SK-N-SH (cell line): Measurements from ENCODE around the gene ADPGK. TPM values are rescaled to one million over a fixed set of nuclear protein-coding genes. Genes with fewer than 3 reads are reported as not detected.

Experiments used
- CTCF ChIA-PET: fragments of 300-600, 350-600 bp; formaldehyde crosslinking; extraction: SDS; loops from one replicate; lab custom pipeline; 2021; lab: Yijun Ruan, JAX
- POLR2A ChIA-PET: fragments of 350-600 bp; sonication (Branson Sonifier 250); formaldehyde crosslinking; extraction: SDS; loops from one replicate; lab custom pipeline; 2020; ENCODE audit warnings: antibody characterized with exemption, inconsistent platforms; lab: Yijun Ruan, JAX
- DNase-seq: peaks from one replicate; pipeline ENCODE4 v3.0.0; 2012
- H2AFZ ChIP-seq: fragments of 200-600 bp; sonication (generic); 2 replicates; pipeline ENCODE4 v1.8.1; 2016; ENCODE audit warnings: antibody characterized with exemption, mild to moderate bottlenecking, low read depth
- H3F3A ChIP-seq: fragments of 200-600 bp; sonication (generic); replicated peaks from 2 replicates; pipeline ENCODE3; 2016; ENCODE audit warnings: antibody characterized with exemption, mild to moderate bottlenecking; ENCODE audit not compliant: insufficient read depth
- H3K27ac ChIP-seq, 2 experiments: fragments of 200-500 bp in 1 of 2; fragments of 200-600 bp in 1 of 2; sonication (Bioruptor generic) in 1 of 2; sonication (generic), shearing (Covaris generic) in 1 of 2; 2 replicates each; pipeline versions ENCODE4 v1.5.1 to v1.6.1; 2014 to 2016; ENCODE audit warnings: low read depth in 2 of 2, inconsistent platforms in 1 of 2, low read length in 1 of 2, mild to moderate bottlenecking in 1 of 2, mixed read lengths in 1 of 2
- H3K27me3 ChIP-seq: fragments of 200-600 bp; sonication (generic), shearing (Covaris generic); 2 replicates; pipeline ENCODE4 v1.6.1; 2016; ENCODE audit warnings: mixed run types; ENCODE audit not compliant: insufficient read depth
- H3K36me3 ChIP-seq, 2 experiments: fragments of 200-500 bp in 1 of 2; fragments of 200-600 bp in 1 of 2; sonication (Bioruptor generic) in 1 of 2; sonication (generic) in 1 of 2; replicated peaks in 1 of 2; 2 replicates each; pipeline versions ENCODE3 to v1.5.1; 2014 to 2016; ENCODE audit warnings: low read length in 1 of 2, mild to moderate bottlenecking in 1 of 2; ENCODE audit not compliant: insufficient read depth in 2 of 2, control insufficient read depth in 1 of 2
- H3K4me1 ChIP-seq, 2 experiments: fragments of 200-500 bp in 1 of 2; fragments of 200-600 bp in 1 of 2; sonication (Bioruptor generic) in 1 of 2; sonication (generic), shearing (Covaris generic) in 1 of 2; 2 replicates each; pipeline versions ENCODE4 v1.5.1 to v1.6.1; 2014 to 2016; ENCODE audit warnings: low read depth in 1 of 2, low read length in 1 of 2, mixed run types in 1 of 2; ENCODE audit not compliant: insufficient read depth in 2 of 2, control insufficient read depth in 1 of 2
- H3K4me2 ChIP-seq: fragments of 200-600 bp; sonication (generic), shearing (Covaris generic); 2 replicates; pipeline ENCODE4 v1.6.1; 2017; ENCODE audit warnings: mixed run types
- H3K4me3 ChIP-seq, 2 experiments: fragments of 200-500 bp in 1 of 2; fragments of 200-600 bp in 1 of 2; sonication (Bioruptor generic) in 1 of 2; sonication (generic), shearing (Covaris generic) in 1 of 2; 2 replicates each; pipeline versions ENCODE4 v1.5.1 to v1.8.1; 2014 to 2016; ENCODE audit warnings: low read depth in 2 of 2, inconsistent platforms in 1 of 2, low read length in 1 of 2, mild to moderate bottlenecking in 1 of 2, mixed read lengths in 1 of 2, moderate library complexity in 1 of 2
- H3K79me2 ChIP-seq: fragments of 200-600 bp; sonication (generic); 2 replicates; pipeline ENCODE4 v1.8.1; 2017; ENCODE audit warnings: mild to moderate bottlenecking; ENCODE audit not compliant: insufficient read depth
- H3K9ac ChIP-seq: fragments of 200-600 bp; sonication (generic); 2 replicates; pipeline ENCODE4 v1.6.1; 2017; ENCODE audit warnings: mixed run types
- H3K9me2 ChIP-seq: fragments of 200-600 bp; sonication (generic); 2 replicates; pipeline ENCODE4 v1.6.1; 2017; ENCODE audit warnings: mixed run types
- H3K9me3 ChIP-seq: fragments of 200-600 bp; sonication (generic); 2 replicates; pipeline ENCODE4 v1.6.1; 2017; ENCODE audit warnings: mixed run types, mild to moderate bottlenecking, moderate library complexity
- H4K20me1 ChIP-seq: fragments of 200-600 bp; sonication (generic); 2 replicates; pipeline ENCODE4 v1.6.1; 2017; ENCODE audit warnings: mild to moderate bottlenecking, mixed run types; ENCODE audit not compliant: insufficient read depth
- EZH2phosphoT487 ChIP-seq: fragments of 200-600 bp; sonication (generic); IDR thresholded peaks from 2 replicates; pipeline ENCODE4 v1.6.1; 2017; ENCODE audit warnings: low read depth, mixed run types, mild to moderate bottlenecking, antibody characterized with exemption, moderate library complexity, borderline replicate concordance
- GABPA ChIP-seq: IDR thresholded peaks from 2 replicates; pipeline ENCODE4 v1.4.0; 2012; ENCODE audit warnings: low read depth, mild to moderate bottlenecking
- JUND ChIP-seq: IDR thresholded peaks from 2 replicates; pipeline ENCODE4 v1.4.0; 2012
- MEF2A ChIP-seq: IDR thresholded peaks from 2 replicates; pipeline ENCODE4 v1.4.0; 2012; ENCODE audit warnings: low read depth, borderline replicate concordance
- MXI1 ChIP-seq: IDR thresholded peaks from 2 replicates; pipeline ENCODE4 v1.6.1; 2012; ENCODE audit warnings: mild to moderate bottlenecking, low read depth, low read length, improper control_type of control experiment
- NRF1 ChIP-seq: IDR thresholded peaks from 2 replicates; pipeline ENCODE4 v1.6.1; 2012; ENCODE audit warnings: low read depth, mild to moderate bottlenecking, low read length
- POLR2AphosphoS5 ChIP-seq: IDR thresholded peaks from 2 replicates; pipeline ENCODE4 v1.6.1; 2012; ENCODE audit warnings: low read depth, low read length
- RAD21 ChIP-seq: IDR thresholded peaks from 2 replicates; pipeline ENCODE4 v1.6.1; 2012; ENCODE audit warnings: mild to moderate bottlenecking, low read length
- RCOR1 ChIP-seq: fragments of 150-350 bp; IDR thresholded peaks from 2 replicates; pipeline ENCODE4 v1.6.1; 2017; ENCODE audit warnings: antibody characterized with exemption, low read length
- RXRA ChIP-seq: IDR thresholded peaks from 2 replicates; pipeline ENCODE4 v1.4.0; 2012; ENCODE audit warnings: low read depth, mild to moderate bottlenecking, borderline replicate concordance
- SIN3A ChIP-seq: IDR thresholded peaks from 2 replicates; pipeline ENCODE4 v1.6.1; 2012; ENCODE audit warnings: low read depth, mild to moderate bottlenecking, low read length, moderate library complexity, borderline replicate concordance
- TAF1 ChIP-seq: IDR thresholded peaks from 2 replicates; pipeline ENCODE4 v1.6.1; 2012; ENCODE audit warnings: low read depth, mild to moderate bottlenecking, low read length, moderate library complexity, borderline replicate concordance
- TEAD4 ChIP-seq: IDR thresholded peaks from 2 replicates; pipeline ENCODE4 v1.4.0; 2012; ENCODE audit warnings: mild to moderate bottlenecking, borderline replicate concordance; ENCODE audit not compliant: insufficient read depth
- YY1 ChIP-seq: IDR thresholded peaks from 2 replicates; pipeline ENCODE4 v1.4.0; 2012; ENCODE audit warnings: low read depth, mild to moderate bottlenecking
- WGBS: methylation state at CpG from one replicate; pipeline ENCODE4 v1.1.6; 2017; ENCODE audit warnings: low lambda C conversion rate; 5-methylcytosine and 5-hydroxymethylcytosine counted together
- polyA plus RNA-seq, 3 experiments: library from polyadenylated mRNA; depleted of rRNA; stranded (reverse); fragments of >200 nt; gene quantifications; 2 replicates each; pipeline ENCODE4 v1.2.3, GENCODE V29; 2012
- TF ChIP-seq, protein P1 (sequence below): IDR thresholded peaks from 2 replicates; pipeline ENCODE4 v1.4.0; 2012; ENCODE audit warnings: low read depth
- TF ChIP-seq, protein P2 (sequence below): IDR thresholded peaks from 2 replicates; pipeline ENCODE4 v1.4.0; 2012; ENCODE audit warnings: low read depth, borderline replicate concordance
- TF ChIP-seq, protein P3 (sequence below): IDR thresholded peaks from 2 replicates; pipeline ENCODE4 v1.4.0; 2012; ENCODE audit warnings: low read depth, borderline replicate concordance
- TF ChIP-seq, protein P4 (sequence below): fragments of 150-350 bp; IDR thresholded peaks from 2 replicates; pipeline ENCODE4 v1.6.1; 2017; ENCODE audit warnings: antibody characterized with exemption, low read length, low read depth, borderline replicate concordance
- TF ChIP-seq, protein P5 (sequence below): IDR thresholded peaks from 2 replicates; pipeline ENCODE4 v1.6.1; 2012; ENCODE audit warnings: mild to moderate bottlenecking, low read depth, low read length, moderate library complexity

ADPGK gene
- polyA plus RNA-seq, 1 of the 3 experiments (the other 2 are of a cell fraction) = 57.3 TPM

DNA sequence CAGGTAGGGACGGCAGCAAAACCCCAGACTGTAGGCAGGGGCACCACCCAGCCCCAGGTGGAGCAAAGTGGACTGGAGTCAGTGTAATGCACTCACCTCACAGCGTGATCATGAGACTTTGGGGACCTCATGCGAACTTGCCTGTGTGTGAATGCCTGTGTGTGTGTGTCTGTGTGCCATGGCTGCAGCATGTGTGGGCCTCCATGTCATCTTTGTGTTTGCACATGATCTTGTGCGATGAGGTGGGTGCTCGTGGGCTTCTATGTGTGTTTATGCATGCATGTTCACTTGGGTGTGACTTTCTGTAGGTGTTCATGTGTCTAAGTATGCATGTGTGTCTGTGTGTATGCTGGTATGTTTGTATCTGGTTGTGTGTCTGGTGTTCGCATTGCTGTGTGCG is 41.2 kb upstream of the ADPGK start:
- Histone ChIP-seq H3K4me2 (no peak overlapping the region), H4K20me1 (no peaks in the 10 kb centered on the region), H3K79me2 (no peaks in the 10 kb centered on the region), H3K27ac (no peak overlapping the region), H3K27me3 (no peaks in the 10 kb centered on the region; the same call in 1 of the 2 replicates), H3K4me1 (no peaks in the 10 kb centered on the region; a peak in 1 of 4 replicates), H3K9me2 (no peaks in the 10 kb centered on the region), H3F3A (no peaks in the 10 kb centered on the region), H3K9ac (no peak overlapping the region), H3K4me3 (no peak overlapping the region), H2AFZ (no peak overlapping the region), H3K36me3 (no peaks in the 10 kb centered on the region), H3K9me3 (no peaks in the 10 kb centered on the region)
- no peak for DNase-seq
- whole genome bisulfite sequencing = 61% methylated on average over 3 of the region's 7 CpGs
- TF ChIP-seq YY1 (no peak), TAF1 (no peak), TEAD4 (no peak), RXRA (no peak), JUND (no peak), RCOR1 (no peak), RAD21 (no peak), GABPA (no peak), MEF2A (no peak), POLR2AphosphoS5 (no peak), SIN3A (no peak), EZH2phosphoT487 (no peak), MXI1 (no peak), NRF1 (no peak)
- TF ChIP-seq, protein P1, sequence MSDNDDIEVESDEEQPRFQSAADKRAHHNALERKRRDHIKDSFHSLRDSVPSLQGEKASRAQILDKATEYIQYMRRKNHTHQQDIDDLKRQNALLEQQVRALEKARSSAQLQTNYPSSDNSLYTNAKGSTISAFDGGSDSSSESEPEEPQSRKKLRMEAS = no peak
- TF ChIP-seq, protein P2, sequence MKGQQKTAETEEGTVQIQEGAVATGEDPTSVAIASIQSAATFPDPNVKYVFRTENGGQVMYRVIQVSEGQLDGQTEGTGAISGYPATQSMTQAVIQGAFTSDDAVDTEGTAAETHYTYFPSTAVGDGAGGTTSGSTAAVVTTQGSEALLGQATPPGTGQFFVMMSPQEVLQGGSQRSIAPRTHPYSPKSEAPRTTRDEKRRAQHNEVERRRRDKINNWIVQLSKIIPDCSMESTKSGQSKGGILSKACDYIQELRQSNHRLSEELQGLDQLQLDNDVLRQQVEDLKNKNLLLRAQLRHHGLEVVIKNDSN = no peak
- TF ChIP-seq, protein P3, sequence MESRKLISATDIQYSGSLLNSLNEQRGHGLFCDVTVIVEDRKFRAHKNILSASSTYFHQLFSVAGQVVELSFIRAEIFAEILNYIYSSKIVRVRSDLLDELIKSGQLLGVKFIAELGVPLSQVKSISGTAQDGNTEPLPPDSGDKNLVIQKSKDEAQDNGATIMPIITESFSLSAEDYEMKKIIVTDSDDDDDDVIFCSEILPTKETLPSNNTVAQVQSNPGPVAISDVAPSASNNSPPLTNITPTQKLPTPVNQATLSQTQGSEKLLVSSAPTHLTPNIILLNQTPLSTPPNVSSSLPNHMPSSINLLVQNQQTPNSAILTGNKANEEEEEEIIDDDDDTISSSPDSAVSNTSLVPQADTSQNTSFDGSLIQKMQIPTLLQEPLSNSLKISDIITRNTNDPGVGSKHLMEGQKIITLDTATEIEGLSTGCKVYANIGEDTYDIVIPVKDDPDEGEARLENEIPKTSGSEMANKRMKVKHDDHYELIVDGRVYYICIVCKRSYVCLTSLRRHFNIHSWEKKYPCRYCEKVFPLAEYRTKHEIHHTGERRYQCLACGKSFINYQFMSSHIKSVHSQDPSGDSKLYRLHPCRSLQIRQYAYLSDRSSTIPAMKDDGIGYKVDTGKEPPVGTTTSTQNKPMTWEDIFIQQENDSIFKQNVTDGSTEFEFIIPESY = no peak
- TF ChIP-seq, protein P4, sequence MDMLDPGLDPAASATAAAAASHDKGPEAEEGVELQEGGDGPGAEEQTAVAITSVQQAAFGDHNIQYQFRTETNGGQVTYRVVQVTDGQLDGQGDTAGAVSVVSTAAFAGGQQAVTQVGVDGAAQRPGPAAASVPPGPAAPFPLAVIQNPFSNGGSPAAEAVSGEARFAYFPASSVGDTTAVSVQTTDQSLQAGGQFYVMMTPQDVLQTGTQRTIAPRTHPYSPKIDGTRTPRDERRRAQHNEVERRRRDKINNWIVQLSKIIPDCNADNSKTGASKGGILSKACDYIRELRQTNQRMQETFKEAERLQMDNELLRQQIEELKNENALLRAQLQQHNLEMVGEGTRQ = no peak
- TF ChIP-seq, protein P5, sequence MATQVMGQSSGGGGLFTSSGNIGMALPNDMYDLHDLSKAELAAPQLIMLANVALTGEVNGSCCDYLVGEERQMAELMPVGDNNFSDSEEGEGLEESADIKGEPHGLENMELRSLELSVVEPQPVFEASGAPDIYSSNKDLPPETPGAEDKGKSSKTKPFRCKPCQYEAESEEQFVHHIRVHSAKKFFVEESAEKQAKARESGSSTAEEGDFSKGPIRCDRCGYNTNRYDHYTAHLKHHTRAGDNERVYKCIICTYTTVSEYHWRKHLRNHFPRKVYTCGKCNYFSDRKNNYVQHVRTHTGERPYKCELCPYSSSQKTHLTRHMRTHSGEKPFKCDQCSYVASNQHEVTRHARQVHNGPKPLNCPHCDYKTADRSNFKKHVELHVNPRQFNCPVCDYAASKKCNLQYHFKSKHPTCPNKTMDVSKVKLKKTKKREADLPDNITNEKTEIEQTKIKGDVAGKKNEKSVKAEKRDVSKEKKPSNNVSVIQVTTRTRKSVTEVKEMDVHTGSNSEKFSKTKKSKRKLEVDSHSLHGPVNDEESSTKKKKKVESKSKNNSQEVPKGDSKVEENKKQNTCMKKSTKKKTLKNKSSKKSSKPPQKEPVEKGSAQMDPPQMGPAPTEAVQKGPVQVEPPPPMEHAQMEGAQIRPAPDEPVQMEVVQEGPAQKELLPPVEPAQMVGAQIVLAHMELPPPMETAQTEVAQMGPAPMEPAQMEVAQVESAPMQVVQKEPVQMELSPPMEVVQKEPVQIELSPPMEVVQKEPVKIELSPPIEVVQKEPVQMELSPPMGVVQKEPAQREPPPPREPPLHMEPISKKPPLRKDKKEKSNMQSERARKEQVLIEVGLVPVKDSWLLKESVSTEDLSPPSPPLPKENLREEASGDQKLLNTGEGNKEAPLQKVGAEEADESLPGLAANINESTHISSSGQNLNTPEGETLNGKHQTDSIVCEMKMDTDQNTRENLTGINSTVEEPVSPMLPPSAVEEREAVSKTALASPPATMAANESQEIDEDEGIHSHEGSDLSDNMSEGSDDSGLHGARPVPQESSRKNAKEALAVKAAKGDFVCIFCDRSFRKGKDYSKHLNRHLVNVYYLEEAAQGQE = no peak
- ChIA-PET CTCF (no interaction called here), POLR2A (no interaction called here)
